Tracheal epithelial cell (primary cell): ENCODE measurements around the gene FHAD1. TPM values are rescaled to one million over a fixed set of nuclear protein-coding genes. Genes with fewer than 3 reads are reported as not detected.

ENCODE experiments used
- total RNA-seq: library from RNA; depleted of rRNA; stranded (reverse); fragments of >200 nt; gene quantifications from 2 replicates; pipeline ENCODE4 v1.2.1, GENCODE V29; 2014

The FHAD1 gene
- not detected in 2 replicates for total RNA-seq

GRCh38 chr1:15246960-15247614 is at the start of gene FHAD1:
TSS of gene FHAD1 (plus strand) at chr1:15247223. CDS start at chr1:15251785, 4,562 bp downstream.

GRCh38 chr1:15409388-15410222 is 162.6 kb downstream of the FHAD1 start, which contains the start of gene EFHD2:
TSS of gene EFHD2 (plus strand) at chr1:15409888. CDS start at chr1:15409972, 84 bp downstream.

Other genes with a start within 250 kb of the FHAD1 start
- gene TMEM51, start 93.5 kb upstream of the FHAD1 start, total RNA-seq, result 5.5 and 26.0 TPM in 2 replicates
- gene EFHD2, start 162.7 kb downstream of the FHAD1 start, total RNA-seq, result 48.8 and 82.7 TPM in 2 replicates
- gene CTRC, start 191.2 kb downstream of the FHAD1 start, total RNA-seq, result not detected in 2 replicates
- not detected in 2 replicates for gene CELA2A, start 209.5 kb downstream of the FHAD1 start, total RNA-seq
- gene CELA2B, start 228.9 kb downstream of the FHAD1 start, total RNA-seq, result not detected in 2 replicates